Hippocampal formation (tissue), 2 donors: ENCODE results near the gene KRTAP10-12.

Experiments
- DNase-seq, 2 donors: peaks; one replicate each; lab custom pipeline; 2025; lab: John Stamatoyannopoulos, UW

The KRTAP10-12 gene

DNA sequence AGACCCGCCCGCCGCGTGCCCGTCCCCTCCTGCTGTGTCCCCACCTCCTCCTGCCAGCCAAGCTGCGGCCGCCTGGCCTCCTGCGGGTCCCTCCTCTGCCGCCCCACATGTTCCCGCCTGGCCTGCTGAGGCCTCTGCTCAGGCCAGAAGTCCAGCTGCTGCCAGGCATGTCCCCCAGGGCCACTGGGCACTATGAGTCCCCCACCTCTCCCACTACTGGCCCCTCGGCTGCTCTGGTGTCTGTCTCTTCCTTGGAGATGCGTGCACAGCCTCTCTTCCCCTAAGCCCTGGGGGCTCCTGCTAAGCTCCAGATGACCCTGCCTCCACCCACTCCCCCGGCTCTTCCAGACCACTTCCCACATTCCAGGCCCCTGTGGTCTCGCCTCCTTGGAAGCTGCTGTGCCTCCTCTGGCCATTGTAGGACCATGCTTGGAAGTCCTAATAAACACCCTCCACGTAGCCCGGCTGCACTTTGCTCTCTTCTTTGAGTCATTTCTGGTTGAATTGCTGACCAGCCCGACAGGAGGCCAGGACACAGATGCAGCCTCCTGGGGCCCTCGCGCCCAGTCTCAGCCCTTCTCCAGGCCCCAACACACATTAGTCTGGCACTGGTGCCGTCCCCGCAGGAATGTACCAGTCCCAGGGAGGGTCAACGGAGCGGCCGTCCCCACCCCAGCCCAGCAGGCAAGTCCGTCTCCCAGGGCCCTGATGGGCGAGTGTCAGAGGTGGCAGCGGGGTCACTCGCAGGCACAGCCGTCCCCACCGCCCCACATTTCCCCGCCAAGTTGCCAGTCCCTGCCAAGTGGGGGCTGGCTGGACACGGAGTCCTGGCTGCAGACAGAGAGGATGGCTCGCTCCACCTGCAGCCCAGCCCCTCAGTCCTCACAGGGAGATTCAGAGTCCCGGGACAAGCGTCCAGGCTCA lies 1.1 kb downstream of the KRTAP10-12 start:
- no peak for DNase-seq

DNA sequence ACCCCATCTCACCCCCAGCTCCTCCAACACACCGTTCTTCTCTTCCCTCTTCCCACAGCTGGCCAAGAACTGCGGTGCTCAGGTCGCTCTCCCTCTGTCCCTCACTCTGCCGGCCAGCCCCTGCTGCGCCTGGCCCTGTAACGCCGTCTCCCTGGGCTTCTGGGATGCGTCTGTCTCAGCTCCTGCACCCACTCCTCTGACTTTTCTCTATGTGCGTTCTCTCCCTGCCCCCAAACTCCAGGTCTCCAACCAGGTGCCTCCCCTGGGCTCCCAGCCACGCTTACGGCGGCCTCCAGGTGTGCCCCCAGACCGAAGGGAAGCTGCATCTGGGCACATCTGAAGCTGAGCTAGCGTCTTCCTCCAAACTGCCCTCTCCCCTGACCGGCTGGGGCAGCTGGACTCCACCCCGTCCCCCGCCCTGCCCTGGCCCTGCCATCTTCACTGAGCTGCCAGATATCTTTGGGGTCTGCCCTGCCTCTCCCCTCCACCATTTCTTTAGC lies 2.6 kb downstream of the KRTAP10-12 start:
- DNase-seq: no peak

DNA sequence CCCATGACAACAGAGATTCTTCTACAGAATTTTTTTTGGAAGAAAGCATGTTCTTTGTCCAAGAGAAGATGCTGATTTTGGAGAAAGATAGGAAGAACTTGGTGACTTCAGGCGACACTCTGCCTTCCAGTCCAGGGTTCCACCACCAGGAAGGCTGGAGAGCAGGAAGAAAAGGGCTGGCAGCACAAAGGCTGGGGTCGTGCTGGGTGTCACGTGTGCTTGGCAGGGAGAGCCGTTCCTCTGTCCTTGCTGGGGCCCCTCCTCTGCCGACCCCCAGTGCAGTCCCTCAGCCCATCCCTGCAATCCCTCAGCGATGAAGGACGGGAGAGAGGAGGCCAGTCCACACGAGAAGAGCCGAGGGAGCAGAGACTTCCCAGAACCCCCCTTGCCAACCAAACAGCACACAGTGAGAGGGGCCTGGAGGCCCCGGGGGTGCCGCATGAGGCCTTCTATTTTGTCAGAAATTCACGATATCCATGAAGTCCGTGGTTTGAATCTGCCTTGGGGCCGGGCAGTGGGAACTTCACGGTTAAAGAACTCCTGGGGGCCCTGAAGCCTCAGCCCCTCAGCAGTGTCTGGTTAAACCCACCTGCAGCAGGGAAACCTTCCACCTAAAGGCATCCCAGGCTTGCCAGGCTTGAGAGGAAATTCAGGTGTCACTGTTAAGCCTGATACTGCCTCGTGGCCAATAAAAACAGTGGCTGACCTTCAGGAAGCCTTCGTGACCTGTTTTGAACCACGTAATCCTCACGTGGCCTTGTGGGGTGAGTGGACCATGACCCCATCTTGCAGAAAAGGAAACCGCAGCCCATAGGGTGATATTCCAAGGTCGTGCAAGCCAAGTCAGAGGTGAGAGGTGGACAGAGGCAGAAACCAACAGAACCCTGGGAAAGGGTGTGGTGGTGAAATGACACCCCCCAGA lies 3.4 kb downstream of the KRTAP10-12 start:
- no peak for DNase-seq

DNA sequence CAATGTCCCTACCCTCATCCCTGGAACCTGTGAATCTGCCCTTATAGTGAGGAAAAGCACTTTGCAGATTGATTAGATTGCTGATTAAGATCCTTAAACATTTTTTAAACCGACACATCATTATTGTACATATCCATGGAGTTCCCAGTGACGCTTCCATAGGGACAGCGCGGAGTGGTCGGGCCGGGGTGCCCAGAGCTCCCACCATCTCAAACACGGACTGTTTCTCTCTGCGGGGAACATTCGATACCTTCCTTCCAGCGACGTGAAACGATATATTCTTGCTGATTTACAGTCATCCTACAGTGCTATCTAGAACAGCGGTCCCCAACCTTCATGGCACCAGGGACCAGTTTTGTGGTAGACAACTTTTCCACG lies 4.0 kb downstream of the KRTAP10-12 start:
- DNase-seq: no peak

DNA sequence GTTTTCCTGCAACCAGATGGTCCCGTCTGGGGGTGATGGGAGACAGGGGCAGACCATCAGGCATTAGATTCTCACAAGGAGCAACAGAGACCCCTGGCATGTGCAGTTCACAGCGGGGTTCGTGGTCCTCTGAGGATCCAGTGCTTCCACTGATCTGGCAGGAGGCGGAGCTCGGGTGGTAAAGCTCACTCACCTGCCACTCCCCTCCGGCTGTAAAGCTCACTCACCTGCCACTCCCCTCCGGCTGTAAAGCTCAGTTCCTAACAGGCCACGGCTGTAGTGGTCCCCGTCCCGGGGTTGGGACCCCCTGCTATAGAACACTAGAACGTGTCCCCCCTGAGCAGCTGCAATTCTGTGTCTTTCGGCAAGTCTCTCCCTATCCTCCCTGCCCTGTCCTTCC lies 4.6 kb downstream of the KRTAP10-12 start:
- no peak for DNase-seq

DNA sequence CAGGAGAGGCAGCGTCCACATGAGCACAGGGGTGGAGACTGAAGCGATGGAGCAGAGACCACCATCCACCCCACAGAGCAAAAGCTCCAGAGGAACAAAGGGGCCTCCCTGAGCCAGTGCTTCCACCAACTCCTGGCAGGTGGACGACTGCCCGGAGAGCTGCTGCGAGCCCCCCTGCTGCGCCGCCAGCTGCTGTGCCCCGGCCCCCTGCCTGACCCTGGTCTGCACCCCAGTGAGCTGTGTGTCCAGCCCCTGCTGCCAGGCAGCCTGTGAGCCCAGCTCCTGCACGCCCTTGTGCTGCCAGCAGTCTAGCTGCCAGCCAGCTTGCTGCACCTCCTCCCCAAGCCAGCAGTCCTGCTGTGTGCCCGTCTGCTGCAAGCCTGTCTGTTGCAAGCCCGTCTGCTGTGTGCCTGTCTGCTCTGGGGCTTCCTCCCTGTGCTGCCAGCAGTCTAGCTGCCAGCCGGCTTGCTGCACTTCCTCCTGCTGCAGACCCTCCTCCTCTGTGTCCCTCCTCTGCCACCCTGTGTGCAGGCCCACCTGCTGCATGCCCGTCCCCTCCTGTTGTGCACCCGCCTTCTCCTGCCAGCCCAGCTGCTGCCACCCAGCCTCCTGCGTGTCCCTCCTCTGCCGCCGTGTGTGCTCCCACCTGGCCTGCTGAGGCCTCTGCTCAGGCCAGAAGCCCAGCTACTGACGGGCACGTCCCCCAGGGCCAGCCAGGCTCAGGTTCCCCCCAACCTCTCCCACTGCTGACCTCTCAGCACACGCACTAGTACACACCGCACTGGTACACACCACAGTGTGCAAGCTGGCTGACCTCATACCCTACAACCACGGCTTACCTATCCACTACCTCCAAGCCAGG lies 5.4 kb downstream of the KRTAP10-12 start:
- no peak for DNase-seq

DNA sequence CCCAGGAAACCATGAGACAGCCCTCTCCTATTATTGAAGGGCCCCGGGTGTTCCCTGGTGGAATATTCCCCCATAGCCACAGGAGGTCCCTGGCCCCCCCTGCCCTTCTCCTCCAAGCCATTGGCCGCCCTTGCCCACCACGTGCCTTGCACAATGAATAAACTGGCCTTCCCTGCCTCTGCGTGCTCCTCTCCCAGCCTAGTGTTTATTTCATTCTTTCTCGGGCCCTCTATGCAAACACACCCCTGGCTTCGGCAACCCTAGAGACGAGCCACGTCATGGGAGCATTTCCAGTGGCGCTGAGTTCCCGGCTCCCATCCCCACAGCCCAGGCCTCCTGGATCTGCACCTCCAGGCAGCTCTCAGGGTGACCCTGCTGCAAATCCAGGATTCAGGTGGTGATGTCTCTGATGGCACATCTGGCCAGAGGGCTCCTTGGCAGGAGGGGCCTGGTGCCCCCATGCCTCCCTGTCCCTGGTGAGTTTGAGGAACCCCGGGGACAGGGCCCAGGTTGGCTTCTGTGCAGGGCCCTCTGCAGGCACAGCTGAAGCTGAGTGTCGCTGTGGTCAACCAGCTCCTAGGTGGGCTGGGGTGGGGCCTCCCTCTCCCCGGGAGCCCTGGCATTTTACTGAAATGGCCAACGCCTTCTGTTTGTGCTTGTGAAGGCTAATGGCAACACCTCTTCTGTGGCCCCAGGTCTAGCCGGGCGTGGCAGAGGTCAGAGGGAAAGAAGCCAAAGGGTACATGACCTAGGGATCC lies 6.2 kb downstream of the KRTAP10-12 start:
- DNase-seq: no peak

DNA sequence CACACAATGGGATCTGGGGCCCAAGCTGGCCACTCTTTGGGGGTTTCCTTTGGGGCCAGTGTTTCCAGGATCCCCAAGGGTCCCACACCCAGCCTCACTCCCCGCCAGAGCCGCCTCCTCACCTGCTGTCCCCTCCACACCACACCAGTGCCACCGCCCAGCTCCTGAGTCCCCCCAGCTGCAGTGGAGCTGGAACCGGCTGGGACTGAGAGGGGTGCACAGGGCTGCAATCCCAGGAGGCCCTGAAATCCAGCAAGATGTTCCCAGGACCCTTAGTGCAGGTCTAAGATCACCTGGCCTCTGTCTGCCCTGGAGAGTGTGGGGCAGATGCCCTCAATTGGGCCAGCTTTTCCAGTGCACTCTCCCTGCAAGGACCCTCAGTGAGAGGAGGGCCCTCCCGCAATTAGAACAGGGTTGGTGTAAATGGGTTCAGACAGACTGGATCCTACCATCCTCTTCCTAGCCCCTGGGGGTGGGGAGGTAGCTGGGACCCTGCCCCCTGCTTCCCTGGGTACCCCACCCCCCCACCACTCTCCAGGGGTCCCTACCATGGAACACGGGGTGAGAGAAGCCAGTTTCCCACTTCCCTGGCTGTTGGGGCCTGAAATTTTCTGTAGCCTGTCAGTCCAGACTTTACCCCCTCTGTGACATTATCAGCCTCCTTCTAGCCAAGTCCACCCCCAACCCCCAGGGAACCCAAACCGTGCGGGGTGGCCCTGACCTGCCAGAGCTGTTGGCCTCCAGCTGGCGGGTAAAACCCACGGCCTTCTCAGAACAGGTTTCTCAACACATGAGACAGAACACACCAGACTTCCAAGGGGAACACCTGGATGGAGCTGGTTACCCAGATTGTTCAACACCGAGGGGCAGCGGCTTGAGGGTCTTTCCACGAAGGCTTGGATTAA lies 7.0 kb downstream of the KRTAP10-12 start:
- no peak for DNase-seq

DNA sequence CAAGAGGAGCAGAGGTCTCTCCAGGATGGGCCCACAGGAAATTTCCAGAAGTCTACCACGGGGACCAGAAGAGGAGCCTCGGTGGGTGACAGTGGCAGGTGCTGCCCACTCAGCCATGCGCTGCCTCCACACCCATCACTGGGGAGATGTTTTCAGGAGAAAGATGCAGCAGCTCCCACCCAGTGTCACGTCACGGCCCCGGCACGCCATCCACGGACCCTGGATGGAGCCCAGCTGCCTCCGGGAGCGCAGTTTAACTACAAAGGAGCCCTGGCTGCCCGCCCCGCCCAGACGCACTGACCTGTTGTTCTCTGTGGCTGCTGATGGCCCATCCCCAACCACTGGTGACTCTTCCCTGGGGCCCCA lies 7.6 kb downstream of the KRTAP10-12 start:
- DNase-seq: no peak

DNA sequence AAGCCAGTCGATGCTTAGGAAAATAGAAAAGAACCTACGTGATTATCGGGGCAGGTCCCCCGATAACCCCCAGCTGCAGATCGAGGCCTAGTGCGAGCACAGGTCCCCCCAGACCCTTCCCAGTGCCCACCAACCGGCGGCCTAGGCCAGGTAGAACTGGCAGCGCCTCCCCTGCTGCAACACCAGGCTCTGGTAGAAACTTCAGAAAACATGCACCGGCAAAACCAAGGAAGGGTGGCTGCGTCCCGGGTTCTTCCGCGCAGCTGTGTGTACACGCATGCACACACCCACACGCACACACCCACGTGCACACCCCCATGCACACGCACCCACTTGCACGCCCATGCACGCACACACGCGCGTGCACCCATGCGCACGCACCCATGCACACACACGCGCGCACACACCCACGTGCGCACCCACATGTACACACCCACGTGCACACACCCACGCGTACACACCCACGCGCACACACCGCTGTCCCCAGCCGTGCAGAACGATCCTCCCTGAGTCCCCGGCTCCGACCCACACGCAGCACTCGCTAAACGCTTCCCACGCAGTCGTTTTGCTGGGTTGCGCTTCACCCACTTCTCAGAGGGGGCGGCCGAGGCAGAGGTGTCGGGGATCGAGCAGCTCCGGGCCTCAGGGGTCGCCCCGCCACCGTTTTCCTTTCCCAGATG lies 9.2 kb downstream of the KRTAP10-12 start:
- no peak for DNase-seq

DNA sequence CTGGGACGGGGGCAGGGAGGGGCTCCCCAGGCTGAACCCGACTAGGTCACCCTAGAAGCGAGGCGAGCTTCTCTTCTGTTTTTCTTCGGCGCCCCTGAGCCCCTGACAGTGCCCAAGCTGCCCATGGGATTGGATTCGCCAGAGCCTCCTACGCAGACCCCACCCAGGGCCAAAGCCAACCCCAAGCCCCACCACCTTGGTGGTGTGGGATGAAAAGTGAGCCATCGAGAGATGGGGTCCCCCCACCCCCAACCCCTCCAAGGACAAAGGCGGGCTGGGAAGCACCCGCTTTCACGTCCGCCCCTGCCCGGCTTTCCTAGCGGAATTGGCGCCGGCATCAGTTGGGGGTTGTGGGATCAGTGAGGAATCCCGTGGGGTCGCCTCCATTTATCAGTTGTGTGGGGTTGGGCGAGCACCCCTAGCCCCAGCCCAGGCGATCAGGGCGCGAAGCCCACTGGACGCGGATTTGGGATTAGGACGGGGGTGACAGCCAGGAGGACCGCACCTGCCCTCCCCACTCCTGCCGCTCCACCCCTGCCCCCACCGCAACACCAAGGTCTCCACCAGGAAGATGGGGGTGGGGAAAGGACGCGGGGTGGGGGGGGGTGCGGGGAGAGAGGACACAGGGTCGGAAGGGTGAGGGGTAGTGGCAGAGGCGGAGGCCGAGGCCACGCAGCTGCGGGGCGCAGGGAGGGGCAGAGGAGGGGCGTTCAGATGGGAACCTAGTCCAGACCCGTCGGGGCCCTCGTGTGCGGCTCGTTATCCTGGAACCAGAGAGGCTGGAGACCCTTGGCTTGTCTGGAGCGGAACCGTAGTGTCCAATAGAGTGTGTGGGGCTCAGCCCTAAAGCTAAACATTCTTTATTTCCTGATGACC lies 10.0 kb downstream of the KRTAP10-12 start:
- DNase-seq: no peak

DNA sequence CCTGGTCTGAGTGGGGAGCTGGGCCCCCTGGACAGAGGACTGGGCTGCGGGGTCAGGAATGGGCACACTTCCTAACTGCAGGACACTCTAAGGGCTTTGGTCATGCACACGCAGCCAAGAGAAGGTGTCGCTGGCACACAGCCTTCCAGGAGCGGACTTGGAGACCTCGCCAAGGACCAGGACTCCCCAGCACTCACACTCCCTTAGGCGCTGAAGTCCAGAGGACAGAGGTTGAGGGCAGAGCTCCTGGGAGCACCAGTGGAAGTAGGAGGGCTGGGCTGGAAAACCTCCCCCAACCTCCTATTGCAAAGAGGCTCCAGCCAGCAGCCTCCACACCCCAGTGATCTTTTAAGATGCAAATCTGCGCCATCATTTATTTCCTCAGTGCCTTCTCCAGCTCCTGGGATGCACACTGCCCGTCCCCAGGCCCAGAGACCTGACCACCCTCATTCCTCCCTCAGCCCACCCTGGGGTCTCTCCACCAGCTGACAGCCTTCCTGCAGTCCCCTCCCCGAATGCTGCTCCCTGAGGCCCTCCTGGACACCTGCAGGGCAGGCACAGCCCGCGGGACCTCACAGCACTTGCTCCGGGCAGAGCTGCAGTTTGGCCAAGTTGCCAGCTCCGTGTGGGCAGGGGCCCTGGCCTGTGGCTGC lies 11.4 kb downstream of the KRTAP10-12 start:
- no peak for DNase-seq

DNA sequence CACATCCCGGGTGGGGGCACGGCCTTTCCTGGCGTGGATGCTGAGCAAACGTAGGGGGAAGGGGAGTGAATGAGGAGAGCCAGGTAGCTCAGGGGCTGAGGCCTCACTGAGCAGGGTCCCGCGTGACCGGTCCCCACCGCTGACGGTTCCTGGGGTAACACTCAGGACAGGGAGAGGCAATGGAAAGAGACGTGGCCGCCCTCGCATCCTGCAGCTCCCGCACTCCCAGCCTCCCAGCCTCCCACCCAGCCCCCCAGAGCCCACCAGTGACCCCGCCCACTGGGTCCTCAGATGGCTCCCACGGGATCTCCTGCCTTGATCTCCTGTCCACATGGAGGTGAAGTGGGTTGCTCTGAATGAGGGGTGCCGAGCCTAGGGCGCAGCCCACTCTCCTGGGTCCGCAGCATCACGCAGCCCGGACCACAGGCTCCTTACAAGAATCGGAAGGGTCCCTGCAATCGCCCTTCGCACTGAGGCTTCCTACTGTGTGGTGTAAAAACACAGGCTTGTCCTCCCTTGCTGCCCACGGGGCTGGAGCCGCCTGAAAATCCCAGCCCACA lies 12.0 kb downstream of the KRTAP10-12 start:
- no peak for DNase-seq

DNA sequence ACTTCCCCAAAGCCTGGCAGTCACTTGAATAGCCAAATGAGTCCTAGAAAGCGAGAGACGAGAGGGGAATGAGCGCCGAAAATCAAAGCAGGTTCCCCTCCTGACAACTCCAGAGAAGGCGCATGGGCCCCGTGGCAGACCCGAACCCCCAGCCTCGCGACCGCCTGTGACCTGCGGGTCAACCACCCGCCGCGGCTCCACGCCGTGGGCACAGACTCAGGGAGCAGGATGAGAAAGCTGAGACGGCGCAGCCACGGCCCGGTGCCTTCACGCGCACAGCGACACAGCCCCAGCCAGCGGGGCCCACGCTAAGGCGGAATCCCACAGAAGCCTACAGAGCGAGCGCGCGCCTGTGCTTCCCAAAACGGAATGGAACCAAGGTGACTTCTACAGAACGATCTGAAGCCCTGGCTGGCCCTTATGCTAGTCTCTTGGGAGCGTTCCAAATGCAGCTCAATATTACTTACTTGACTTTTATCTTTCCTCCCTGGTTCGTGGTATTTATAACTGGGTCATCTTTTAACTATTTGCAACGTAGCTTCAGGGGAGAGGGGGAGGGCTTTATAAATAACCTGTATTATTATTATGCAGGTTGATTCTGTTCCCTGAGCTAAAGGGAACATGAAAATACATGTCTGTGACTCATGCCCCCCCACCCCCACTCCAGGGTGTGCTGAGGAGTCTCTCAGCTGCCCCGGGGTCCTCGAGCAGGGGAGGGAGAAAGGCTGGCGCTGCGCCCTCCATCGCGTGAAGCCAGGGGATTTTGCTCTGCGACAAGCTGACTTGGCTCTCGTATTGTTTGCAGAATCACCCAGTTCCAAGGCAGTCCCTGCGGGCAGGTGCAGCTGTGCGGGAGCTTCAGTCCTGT lies 12.7 kb downstream of the KRTAP10-12 start:
- DNase-seq: no peak

DNA sequence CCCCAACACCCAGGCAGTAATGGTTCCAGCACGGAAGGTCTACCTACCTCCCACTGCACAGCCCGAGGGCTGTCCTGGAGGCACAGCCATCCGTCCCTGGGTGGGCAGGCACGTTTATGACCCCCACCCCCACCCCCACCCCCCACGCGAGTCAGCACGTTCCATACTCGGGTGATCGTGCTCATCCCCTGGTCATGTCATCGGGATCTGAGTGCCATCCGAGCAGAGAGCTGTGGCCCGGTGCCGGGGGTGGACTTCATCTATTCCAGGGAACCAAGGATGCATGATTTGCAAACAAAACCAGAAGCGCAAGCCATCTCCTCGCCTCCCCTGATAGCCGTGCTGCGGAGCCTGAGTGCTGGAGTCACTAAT lies 13.3 kb downstream of the KRTAP10-12 start:
- DNase-seq: no peak

DNA sequence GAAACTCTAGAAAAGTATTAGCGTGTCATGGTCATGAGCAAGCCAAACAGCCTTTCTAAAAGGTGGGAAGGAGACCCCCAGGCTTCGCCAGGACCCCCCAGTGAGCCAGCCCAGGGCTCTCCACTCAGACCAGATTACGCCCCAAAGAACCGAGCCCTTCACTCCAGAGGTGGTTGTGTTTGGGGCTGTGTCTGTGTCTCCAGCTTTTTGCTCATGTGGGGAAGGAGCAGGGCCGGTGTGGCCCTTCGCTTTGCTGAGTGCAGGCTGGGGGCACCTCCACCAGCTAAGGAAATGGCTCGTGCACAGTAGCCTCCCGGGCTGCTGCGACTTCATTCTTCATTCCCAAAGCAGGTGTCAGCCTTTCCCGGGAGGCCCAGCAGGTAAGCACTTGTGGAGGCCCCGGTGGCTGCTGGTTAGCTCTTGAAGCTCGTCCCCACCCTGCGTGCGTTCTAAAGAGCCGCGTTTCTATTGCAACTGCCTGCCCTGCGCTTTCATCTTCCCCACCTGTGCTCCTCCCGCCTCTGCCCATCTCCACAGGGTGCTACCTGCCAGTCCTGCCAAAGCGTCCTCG lies 13.9 kb downstream of the KRTAP10-12 start:
- DNase-seq: no peak
